ENCODE results near the gene RAB29.
A peak's percentile ranks its signal among the peaks of the same experiment; 100 is the strongest.

Gene RAB29

DNA sequence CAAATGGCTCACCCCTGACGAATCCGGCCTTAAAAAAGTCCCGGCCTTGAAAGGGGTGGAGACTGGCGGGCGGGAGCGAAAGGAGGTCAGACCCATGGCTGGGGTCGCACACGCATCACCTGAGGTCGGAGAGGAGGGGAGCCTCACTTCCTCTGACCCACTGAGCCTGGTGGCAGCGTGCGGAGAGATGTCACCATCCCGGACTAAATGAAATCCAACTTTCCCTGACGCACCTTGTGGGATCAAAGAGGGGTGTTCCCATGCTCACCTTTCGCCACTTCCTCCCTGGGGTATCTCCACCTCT, 38.4 kb upstream of the RAB29 start:
- peaks cover 23% of the 10 kb centered on the region for H3K36me3 ChIP-seq
- DNase-seq = no peak
- TF ChIP-seq, protein P1, sequence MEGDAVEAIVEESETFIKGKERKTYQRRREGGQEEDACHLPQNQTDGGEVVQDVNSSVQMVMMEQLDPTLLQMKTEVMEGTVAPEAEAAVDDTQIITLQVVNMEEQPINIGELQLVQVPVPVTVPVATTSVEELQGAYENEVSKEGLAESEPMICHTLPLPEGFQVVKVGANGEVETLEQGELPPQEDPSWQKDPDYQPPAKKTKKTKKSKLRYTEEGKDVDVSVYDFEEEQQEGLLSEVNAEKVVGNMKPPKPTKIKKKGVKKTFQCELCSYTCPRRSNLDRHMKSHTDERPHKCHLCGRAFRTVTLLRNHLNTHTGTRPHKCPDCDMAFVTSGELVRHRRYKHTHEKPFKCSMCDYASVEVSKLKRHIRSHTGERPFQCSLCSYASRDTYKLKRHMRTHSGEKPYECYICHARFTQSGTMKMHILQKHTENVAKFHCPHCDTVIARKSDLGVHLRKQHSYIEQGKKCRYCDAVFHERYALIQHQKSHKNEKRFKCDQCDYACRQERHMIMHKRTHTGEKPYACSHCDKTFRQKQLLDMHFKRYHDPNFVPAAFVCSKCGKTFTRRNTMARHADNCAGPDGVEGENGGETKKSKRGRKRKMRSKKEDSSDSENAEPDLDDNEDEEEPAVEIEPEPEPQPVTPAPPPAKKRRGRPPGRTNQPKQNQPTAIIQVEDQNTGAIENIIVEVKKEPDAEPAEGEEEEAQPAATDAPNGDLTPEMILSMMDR (IDR thresholded peaks at IDR 0.05; ENCODE audit: low read depth, low read length) = no peak
- no peaks in the 10 kb centered on the region for H3K9me3 ChIP-seq (ENCODE audit: severe bottlenecking)
- peak overlapping the region; percentile 88 for H3K27ac ChIP-seq
- no peaks in the 10 kb centered on the region for H3K27me3 ChIP-seq (ENCODE audit: insufficient read depth, low read depth, severe bottlenecking)
- H3K4me3 ChIP-seq (ENCODE audit: low read depth, low read length) = peak overlapping the region; percentile 77

DNA sequence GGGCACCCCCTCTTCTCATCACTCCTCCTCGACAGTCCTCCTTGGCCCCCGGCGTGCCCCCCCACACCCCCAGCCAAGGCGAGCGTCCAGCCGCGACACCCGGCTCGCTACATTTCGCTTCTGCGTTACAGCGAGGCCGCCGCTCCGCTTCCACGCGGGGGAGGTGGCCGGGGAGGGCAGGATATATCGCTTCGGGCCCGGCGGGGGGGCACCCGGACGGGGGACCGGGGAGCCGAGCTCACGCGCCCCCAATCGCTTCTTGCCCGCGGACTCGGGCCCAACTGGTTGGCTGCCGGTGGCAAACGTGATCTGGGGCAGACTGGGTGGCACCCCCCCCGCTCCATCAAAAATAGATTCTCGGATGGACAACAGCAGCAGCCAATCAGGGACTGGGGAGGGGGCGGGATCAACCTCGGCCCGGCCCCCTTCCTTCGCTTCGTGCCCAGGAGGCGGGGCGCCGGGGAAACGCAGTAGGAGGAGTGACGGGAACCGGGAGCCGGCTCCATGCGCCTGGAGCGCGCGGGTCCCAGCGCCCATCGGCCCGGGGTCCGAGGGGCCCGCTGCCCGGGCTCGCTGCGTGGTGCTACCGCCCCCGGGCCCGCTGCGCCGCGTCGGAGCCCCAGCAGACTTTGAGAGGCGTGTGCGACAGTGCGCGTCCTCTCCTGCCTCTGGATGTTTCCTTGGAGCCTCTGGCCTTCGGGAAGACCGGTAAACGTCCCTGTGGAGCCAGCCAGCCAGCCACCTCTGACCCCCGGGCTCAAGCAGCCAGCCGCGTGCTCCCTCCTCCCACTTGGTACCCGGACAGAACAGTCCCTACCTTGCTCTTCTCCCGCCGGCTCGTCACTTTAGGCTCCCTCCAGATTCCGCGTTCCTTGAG, 37.8 kb upstream of the RAB29 start, which contains the start of gene SLC41A1:
Gene SLC41A1, minus strand, starts transcription at position 321 of the 877 bp plus-strand sequence. CDS start 2,757 bp downstream, outside the sequence.
- Histone ChIP-seq H3K9me3 (ENCODE audit: severe bottlenecking) (no peaks in the 10 kb centered on the region), H3K4me3 (ENCODE audit: low read depth, low read length) (peak within 1 kb of the TSS; percentile 77), H3K27ac (peak within 1 kb of the TSS; percentile 88), H3K27me3 (ENCODE audit: insufficient read depth, low read depth, severe bottlenecking) (no peaks in the 10 kb centered on the region), H3K36me3 (peaks cover 29% of the 10 kb centered on the region)
- TF ChIP-seq, protein P1 (IDR thresholded peaks at IDR 0.05; ENCODE audit: low read depth, low read length) = no peak
- peak; percentile 99 for DNase-seq

DNA sequence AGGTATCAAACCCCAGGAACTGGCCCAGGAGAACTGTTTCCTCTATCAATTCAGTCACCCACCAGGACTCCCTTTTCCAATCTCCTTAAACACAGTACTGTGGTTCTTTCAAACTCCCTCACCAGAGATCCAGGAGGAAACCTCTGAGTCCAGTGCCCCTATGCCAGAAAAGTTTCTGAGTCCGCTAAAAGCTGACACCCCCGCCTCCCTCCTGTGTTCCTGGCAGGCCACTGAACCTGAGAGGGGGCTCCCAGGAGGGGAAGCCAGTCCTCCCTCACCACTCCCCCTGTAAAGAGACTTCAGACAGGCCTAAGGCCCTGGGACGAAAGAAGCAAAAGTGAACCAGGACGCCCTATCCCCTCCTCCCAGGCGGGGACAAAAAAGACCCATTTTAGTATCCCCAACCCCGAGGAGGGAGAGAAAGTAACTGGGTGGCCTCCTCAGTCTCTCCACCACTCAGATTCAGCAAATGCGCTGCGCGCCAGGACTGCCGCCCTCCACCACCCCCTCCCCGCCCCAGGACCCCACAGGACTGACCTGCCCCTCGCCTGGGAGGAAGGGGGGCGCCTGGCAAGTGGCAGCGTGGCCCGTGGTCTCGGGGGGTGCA, 37.1 kb upstream of the RAB29 start:
- Histone ChIP-seq H3K27ac (peak overlapping the region; percentile 88), H3K27me3 (ENCODE audit: insufficient read depth, low read depth, severe bottlenecking) (no peaks in the 10 kb centered on the region), H3K9me3 (ENCODE audit: severe bottlenecking) (no peaks in the 10 kb centered on the region), H3K36me3 (peaks cover 32% of the 10 kb centered on the region), H3K4me3 (ENCODE audit: low read depth, low read length) (peak overlapping the region; percentile 77)
- TF ChIP-seq, protein P1 (IDR thresholded peaks at IDR 0.05; ENCODE audit: low read depth, low read length) = no peak
- peak; percentile 73 for DNase-seq

DNA sequence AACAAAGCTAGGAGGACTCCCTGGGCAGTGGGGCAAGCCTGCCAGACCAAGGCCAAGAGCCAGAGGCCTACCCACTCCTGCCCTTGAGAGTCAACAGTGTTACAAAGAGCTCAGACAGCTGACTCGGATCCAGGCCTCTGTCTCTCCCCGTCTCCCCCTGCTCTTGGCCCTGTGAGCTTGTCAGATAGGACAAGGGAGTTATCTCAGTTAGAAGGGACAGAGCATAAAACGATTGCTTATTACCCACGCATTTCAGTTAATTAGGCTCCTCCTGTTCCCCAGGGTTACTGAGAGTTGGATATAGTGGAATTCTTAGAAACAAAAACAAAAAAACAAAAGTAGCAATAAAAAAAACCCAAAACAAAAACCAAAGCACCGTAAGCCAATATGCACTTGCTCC, 36.4 kb upstream of the RAB29 start:
- no peak for DNase-seq
- no peak overlapping the region; the same call in 1 of the 2 replicates for H3K4me3 ChIP-seq (ENCODE audit: low read depth, low read length)
- TF ChIP-seq, protein P1 (IDR thresholded peaks at IDR 0.05; ENCODE audit: low read depth, low read length) = no peak

DNA sequence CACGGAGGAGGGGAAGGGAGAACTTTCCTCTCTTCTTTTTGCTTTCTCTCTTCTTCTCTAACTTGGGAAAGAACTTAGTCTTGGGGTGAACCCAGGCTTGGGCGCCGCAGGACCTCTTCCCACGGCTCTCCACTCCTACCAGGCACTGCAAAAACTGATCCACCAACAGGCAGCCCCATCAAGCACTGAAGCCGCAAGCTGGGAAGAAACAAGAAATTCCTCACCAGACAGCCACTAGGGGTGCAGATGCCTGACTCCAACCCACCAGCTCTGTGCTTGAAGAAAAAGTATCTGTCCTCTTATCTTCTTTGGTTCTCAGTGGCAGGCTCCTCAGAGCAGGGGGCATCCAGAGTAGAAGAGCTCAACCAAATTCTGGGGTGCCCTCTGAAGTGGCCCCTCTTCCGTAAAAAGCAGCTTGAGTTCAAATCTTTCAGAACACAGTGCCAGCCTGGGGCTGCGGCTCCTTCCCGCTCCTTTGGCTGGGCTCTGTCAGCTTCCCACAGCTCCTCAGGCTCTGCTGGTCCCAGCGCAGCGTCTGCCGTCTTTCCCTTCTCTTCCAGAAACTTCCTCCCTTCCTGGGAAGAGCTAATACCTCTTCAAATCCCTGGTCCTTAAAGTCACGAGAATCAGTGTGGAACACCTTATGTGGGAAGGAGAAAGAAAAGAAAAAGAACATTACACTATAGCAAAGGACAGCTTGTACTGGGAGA, 35.3 kb upstream of the RAB29 start:
- TF ChIP-seq, protein P1 (IDR thresholded peaks at IDR 0.05; ENCODE audit: low read depth, low read length) = peak; percentile 72
- H3K27me3 ChIP-seq (ENCODE audit: insufficient read depth, low read depth, severe bottlenecking) = no peaks in the 10 kb centered on the region
- peaks cover 41% of the 10 kb centered on the region for H3K36me3 ChIP-seq
- H3K27ac ChIP-seq = no peak overlapping the region
- DNase-seq = no peak
- no peaks in the 10 kb centered on the region for H3K9me3 ChIP-seq (ENCODE audit: severe bottlenecking)
- H3K4me3 ChIP-seq (ENCODE audit: low read depth, low read length) = no peak overlapping the region

More for the DNA sequence above, 36.4 kb upstream of the RAB29 start:
- Histone ChIP-seq H3K27me3 (ENCODE audit: insufficient read depth, low read depth, severe bottlenecking) (no peaks in the 10 kb centered on the region), H3K36me3 (peaks cover 38% of the 10 kb centered on the region), H3K27ac (no peak overlapping the region), H3K9me3 (ENCODE audit: severe bottlenecking) (no peaks in the 10 kb centered on the region)

All from WERI-Rb-1 (cell line).